ENCODE measurements around the gene ALDH3A1.

The ALDH3A1 gene

DNA sequence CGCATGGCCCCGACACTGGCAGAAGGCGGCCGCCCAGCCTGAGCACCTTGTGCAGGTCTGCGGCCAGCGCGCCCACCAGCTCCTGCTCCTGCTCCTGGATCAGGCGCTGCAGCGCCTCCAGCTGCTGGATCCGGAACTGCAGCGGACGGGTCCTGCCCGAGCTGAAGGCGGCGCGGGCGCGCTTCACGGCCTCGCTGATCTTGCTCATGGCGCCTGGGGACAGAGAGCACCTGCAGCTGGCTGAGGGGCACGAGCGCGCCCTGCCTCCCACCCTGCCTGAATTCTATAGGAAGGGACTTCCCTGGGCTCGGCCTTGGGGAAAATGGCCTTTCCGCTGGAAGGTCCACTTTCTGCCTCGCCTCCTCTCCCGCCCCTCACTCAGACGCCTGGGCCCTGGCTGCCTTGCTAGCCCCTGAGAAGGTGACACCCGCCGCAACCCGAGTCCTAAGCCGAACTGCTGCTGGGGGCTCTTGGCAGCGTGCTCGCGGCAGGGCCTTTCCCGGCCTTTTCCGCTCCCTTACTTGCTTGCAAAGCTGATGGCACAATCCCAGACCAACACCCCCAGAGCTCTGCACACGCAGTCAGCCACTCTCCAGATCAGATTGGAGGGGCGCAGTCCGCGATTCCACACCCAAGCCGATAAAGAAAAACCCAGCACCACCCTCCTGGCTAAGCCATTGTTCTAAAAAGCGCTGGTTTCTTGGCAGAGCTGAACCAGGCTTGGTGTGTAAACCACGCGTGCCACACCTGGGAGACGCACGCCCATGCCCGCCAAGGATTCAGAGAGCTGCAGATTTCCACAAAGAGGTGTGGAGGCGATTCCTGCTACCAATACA is 3.0 kb downstream of the ALDH3A1 start:
- FAIRE-seq (no peak), DNase-seq (ENCODE audit: insufficient read length, low spot score) (peak; percentile 92)
- TF ChIP-seq, protein P1, sequence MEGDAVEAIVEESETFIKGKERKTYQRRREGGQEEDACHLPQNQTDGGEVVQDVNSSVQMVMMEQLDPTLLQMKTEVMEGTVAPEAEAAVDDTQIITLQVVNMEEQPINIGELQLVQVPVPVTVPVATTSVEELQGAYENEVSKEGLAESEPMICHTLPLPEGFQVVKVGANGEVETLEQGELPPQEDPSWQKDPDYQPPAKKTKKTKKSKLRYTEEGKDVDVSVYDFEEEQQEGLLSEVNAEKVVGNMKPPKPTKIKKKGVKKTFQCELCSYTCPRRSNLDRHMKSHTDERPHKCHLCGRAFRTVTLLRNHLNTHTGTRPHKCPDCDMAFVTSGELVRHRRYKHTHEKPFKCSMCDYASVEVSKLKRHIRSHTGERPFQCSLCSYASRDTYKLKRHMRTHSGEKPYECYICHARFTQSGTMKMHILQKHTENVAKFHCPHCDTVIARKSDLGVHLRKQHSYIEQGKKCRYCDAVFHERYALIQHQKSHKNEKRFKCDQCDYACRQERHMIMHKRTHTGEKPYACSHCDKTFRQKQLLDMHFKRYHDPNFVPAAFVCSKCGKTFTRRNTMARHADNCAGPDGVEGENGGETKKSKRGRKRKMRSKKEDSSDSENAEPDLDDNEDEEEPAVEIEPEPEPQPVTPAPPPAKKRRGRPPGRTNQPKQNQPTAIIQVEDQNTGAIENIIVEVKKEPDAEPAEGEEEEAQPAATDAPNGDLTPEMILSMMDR (IDR thresholded peaks at IDR 0.05; ENCODE audit: insufficient read depth, missing control alignments), result no peak

DNA sequence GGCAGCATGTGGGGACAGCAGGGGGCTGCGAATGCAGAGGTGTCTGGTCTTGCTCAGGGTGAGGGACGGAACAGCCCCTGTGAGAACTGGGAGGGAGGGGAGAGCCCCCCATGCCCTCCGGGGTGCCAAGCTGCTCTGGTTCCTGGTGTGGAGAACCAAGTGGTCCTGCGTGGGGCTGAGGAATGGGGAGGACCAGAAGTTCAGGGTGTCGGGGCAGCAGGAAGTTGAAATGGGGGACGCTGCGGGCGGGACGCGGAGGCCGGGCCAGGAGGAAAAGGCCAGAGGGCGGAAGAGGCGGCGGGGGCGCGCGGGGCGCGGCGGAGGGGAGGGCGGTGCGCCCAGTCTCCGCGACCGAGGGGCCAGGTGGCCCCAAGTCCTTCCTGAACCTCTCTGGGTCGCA is 3.6 kb downstream of the ALDH3A1 start:
- no peak for FAIRE-seq
- TF ChIP-seq, protein P1 (IDR thresholded peaks at IDR 0.05; ENCODE audit: insufficient read depth, missing control alignments), result no peak

DNA sequence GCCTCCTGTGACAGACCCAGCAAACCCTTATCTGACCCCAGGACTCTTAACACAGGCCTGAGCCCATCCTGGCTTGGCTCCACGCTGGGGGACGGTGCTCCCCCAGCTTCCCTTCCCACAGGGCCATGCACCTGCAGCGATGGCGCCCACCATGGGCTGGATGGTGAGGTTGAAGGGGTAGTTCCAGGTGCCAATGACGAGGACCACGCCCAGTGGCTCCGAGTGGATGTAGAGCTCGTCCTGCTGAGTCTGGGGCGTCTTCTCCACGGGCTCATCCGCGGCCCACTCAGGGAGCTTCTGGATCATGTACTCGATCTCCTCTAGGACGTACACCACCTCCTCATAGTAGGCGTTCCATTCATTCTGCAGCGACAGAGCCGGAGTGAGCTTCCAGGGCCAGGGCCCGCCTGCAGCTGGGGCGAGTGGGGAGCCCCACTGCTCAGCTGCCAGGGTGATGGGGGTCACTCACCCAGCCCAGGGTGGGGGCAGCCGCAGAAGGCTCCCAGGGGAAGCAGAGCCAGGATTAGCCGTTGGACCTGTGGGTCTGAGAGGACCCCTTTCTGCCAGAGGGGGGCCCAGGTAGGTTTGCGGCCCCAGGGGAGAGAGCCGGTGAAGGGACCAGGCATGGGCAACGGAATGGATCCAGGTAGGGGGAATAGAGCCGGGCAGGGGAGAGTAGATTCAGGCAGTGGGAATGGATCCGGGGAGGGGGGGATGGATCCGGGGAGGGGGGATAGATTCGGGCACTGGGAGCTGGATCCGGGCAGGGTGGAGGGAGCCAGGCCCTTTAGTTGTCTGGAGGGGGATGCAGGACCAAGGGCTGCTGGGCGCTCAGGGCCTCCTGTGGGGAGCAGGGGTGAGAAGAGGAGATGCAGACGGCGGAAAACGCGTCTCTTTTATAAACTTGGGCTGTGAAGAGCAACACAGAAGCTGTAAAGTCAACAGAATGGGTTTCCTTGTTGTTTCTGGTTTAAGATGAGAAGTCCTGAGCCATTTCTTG is 4.7 kb downstream of the ALDH3A1 start:
- TF ChIP-seq, protein P1 (IDR thresholded peaks at IDR 0.05; ENCODE audit: insufficient read depth, missing control alignments), result no peak
- DNase-seq (ENCODE audit: insufficient read length, low spot score) (no peak), FAIRE-seq (no peak)

More for the DNA sequence above, 3.6 kb downstream of the ALDH3A1 start:
- DNase-seq (ENCODE audit: insufficient read length, low spot score), result peak; percentile 38

DNA sequence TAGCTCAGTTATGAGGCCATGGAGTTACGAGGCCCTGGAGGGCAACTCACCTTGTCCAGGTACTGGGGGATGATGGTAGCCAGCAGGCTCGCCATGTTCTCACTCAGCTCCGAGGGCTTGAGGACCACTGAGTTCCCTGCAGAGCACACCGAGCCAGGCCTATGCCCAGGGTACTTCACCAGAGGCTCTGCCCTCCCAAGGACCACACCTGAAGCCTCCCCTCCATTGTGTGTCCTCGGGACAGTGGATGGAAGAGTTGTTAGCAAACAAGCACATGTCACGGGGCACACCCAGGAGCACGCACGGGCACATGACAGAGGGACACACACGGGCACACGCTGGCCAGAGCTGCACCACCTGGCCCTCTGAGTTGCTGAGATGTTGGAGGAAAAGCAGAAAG is 5.6 kb downstream of the ALDH3A1 start:
- TF ChIP-seq, protein P1 (IDR thresholded peaks at IDR 0.05; ENCODE audit: insufficient read depth, missing control alignments), result no peak
- no peak for FAIRE-seq
- DNase-seq (ENCODE audit: insufficient read length, low spot score), result no peak

DNA sequence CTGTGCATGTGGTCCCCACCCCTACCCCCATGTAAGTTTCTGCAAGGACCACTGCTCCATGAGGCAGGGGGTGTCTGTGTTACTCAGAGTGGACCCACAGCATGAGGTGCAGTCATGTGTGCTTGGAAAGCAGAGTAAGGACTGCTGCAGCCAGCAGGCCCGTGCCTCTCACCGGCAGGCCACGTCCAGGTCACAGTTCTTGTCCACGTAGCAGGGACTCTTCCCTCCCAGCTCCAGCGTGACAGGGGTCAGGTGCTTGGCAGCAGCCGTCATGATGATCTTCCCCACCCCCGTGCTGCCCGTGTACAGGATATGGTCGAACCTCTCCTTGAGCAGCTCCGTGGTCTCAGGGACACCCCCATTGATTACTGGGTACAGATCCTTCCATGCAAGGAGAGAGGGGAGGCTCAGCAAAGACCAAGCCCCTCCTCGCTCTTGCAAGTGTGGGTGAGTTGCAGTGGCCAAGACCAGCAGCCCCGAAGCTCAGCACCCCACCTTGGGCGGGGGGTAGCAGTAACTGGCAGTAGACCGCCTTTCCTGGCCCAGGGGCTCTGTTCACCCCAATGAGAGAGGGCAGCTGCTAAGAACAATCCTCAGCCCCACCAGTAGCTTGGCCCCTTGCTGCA is 6.2 kb downstream of the ALDH3A1 start:
- DNase-seq (ENCODE audit: insufficient read length, low spot score), result no peak
- TF ChIP-seq, protein P1 (IDR thresholded peaks at IDR 0.05; ENCODE audit: insufficient read depth, missing control alignments), result no peak
- no peak for FAIRE-seq

DNA sequence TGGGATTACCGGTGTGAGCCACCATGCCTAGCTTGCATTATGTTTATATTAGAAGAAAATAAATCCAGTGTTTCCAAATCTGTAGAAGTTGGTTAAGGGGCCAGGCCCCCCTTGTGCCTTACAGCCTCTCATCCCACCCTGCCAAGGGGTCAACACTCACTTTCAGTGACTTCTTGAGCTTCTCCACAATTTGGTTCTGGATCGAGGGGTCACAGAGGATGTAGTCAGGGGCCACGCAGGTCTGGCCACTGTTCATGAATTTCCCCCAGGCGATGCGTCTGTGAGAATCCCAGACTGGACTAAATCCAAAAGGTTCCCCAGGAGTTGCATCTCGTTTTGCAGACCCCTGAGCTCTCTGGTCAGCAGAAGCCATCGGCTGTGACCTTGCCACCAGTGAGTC is 7.2 kb downstream of the ALDH3A1 start:
- DNase-seq (ENCODE audit: insufficient read length, low spot score) (no peak), FAIRE-seq (no peak)
- TF ChIP-seq, protein P1 (IDR thresholded peaks at IDR 0.05; ENCODE audit: insufficient read depth, missing control alignments), result no peak
